Measurements from ENCODE around the gene ZP1.

ZP1 gene

GRCh38 chr11:60852982-60853950 is 14.1 kb upstream of the ZP1 start:
- no peak overlapping the region for H3K27ac ChIP-seq
- no peak for TF ChIP-seq CTCF (conservative IDR thresholded peaks at IDR 0.05)

- no peak for TF ChIP-seq CTCF (conservative IDR thresholded peaks at IDR 0.05)
These were observed 13.0 kb upstream of the ZP1 start for GRCh38 chr11:60854140-60854846.

GRCh38 chr11:60854847-60855725 is 12.3 kb upstream of the ZP1 start:
- H3K27ac ChIP-seq, result no peak overlapping the region
- no peak for TF ChIP-seq CTCF (conservative IDR thresholded peaks at IDR 0.05)

More at GRCh38 chr11:60854140-60854846, 13.0 kb upstream of the ZP1 start:
- H3K27ac ChIP-seq, result no peak overlapping the region

- no peak within 1 kb of the TSS for H3K27ac ChIP-seq
- TF ChIP-seq CTCF (conservative IDR thresholded peaks at IDR 0.05), result no peak
These were observed 11.4 kb upstream of the ZP1 start, which contains the start of gene PTGDR2 for GRCh38 chr11:60855726-60856633. Gene PTGDR2, minus strand, starts transcription at chr11:60855950. Its CDS starts 2,228 bp downstream, at chr11:60853722.

- no peak overlapping the region for H3K27ac ChIP-seq
- no peak for TF ChIP-seq CTCF (conservative IDR thresholded peaks at IDR 0.05)
These were observed 9.7 kb upstream of the ZP1 start for GRCh38 chr11:60857378-60858232.

- TF ChIP-seq CTCF (conservative IDR thresholded peaks at IDR 0.05), result no peak
- no peak overlapping the region for H3K27ac ChIP-seq
These were observed 9.1 kb upstream of the ZP1 start for GRCh38 chr11:60858236-60858635.
